Measurements from ENCODE around the gene PKLR.

GRCh38 chr1:155261852-155262673, 39.2 kb downstream of the PKLR start, which contains the start of gene SCAMP3:
- TF ChIP-seq POLR2A (IDR thresholded peaks at IDR 0.05; ENCODE audit: low read depth, low read length) (peak; percentile 92), TAF1 (IDR thresholded peaks at IDR 0.05; ENCODE audit: borderline replicate concordance, low read depth, low read length) (peak; percentile 56; the same call in 1 of the 2 replicates), POLR2AphosphoS5 (IDR thresholded peaks at IDR 0.05; ENCODE audit: low read depth, low read length) (peak; percentile 85)
